ENCODE results near the gene MYOCOS.

Gene MYOCOS

DNA sequence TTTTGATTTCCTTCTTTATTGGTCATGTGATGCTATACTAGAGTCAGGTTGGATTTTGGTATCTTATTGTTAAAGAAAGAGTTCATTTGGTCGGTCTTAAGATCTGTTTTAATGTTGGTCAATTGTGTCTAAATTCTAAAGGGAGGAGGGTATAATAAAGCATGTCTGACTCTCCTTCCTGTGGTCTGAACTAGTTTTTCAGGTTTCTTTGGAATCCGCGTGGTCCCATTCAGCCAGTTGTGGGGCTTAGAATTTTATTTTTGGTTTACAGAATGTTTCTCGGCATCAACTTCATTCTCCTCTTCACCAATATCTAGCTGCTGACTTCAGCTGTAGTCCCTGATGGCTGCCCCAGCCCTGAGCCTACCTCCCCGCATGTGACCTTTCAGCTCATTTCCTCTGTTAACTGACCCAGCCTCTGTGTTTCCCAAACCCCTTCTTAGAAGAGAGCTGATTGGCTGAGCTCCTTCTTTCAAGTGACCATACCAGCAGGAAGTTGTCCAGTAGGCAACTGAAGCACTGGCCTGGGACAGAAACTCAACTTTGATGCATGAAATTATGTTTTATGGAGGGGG, 39.1 kb downstream of the MYOCOS start:
- H3K27me3 Mint-ChIP-seq = peaks cover 12% of the 10 kb centered on the region
- H3K4me1 Mint-ChIP-seq = no peaks in the 10 kb centered on the region
- H3K36me3 Mint-ChIP-seq = no peaks in the 10 kb centered on the region
- H3K27ac Mint-ChIP-seq = no peak overlapping the region
- ATAC-seq (ENCODE audit: low read depth) (no peak), DNase-seq (ENCODE audit: low spot score in 2 of 2) (no peak)
- no peak overlapping the region for H3K4me3 Mint-ChIP-seq
- H3K9me3 Mint-ChIP-seq = no peaks in the 10 kb centered on the region

DNA sequence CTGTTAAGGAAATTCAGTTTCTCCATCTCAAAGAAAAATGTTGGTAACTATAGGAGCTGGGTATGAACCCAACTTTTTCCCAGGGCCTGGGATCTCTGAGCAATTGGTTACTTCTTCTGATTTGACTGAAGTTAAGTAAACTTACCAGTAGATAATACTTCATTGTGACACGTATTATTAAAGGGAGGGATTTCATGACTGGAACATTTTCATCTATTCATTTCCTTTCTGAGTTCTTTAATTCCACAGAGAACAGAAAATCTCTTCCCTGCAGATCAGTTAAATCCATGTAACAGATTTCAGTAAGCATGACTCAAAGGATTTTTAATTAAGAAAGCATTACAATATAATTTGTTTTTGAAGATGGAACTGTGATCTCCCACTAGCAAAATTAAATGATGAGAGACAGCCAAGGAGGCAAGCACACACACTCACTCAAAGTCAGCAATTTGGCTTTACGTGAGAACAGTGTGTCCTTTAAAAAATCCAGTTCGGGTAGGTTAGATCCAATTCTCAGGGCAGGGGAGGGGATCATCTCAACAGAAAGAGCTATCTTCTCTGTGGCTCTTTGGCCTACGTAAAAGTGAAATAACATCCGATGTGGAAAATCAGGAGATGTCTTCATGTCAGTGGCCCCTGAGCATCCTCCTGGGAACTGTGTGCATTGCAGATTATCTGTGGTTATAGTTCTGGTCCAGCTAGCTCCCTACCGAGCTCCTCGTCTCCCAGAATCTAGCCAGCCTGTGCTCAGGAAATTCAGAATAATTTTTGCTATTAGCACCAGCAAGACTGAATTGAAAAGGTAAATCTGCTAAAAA, 41.2 kb downstream of the MYOCOS start:
- Mint-ChIP-seq H3K4me3 (no peak overlapping the region), H3K27ac (no peak overlapping the region), H3K4me1 (no peaks in the 10 kb centered on the region), H3K9me3 (no peaks in the 10 kb centered on the region), H3K27me3 (peaks cover 5% of the 10 kb centered on the region), H3K36me3 (no peaks in the 10 kb centered on the region)
- DNase-seq (ENCODE audit: low spot score in 2 of 2) = no peak
- no peak for ATAC-seq (ENCODE audit: low read depth)

DNA sequence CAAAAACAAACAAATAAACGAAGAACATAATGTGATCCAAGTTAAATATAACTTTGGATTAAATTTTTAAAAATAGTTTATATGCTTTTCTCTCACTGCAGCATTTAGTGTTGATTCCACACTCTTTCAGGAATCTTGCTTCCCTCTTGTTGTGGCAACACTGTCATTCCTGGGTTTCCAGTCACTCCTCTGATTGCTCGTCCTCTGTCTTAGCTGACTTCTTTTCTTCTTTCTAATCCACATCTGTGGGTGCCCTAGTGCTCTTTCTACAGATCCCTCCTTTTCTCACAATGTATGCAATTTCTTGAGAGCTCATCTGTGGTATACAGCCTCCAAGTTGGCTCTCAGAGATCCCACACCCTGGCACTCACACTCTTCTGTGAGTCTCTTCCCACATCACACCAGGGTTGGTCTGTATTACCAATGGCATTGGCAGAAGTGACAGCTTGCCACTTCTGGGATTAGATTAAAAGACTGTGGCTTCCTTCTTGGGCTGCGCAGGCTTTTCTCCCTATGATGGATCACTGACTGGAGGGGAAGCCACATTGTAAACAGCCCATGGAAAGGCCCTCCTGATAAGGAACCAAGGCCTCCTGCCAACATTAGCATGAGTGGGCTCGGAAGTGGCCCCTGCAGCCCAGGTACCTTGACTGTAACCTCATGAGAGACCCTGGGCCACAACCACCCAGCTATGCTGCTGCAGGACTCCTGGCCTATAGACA, 42.0 kb downstream of the MYOCOS start:
- H3K36me3 Mint-ChIP-seq = no peaks in the 10 kb centered on the region
- H3K4me3 Mint-ChIP-seq = no peak overlapping the region
- DNase-seq (ENCODE audit: low spot score in 2 of 2) (no peak), ATAC-seq (ENCODE audit: low read depth) (no peak)
- no peaks in the 10 kb centered on the region for H3K4me1 Mint-ChIP-seq
- no peak overlapping the region for H3K27ac Mint-ChIP-seq
- H3K27me3 Mint-ChIP-seq = peaks cover 5% of the 10 kb centered on the region
- no peaks in the 10 kb centered on the region for H3K9me3 Mint-ChIP-seq

DNA sequence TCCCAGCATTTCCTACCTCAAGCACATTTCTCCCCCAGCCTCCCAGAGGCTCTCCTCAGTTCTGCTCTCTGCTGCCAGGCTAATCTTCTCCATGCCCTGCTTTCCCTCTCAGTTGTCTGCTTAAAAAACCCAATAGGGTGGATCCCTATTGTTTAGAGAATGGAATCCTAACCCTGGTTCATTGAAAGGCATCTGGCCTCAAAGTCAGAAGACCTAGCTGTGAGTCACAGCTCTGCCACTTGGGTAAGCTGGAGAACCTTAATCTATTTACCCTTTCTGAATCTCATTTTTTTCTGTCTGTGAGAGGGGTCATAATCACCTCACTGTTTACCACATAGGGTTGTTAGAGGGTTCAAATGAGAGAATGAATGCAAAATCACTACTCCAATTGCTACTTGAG, 42.9 kb downstream of the MYOCOS start:
- no peaks in the 10 kb centered on the region for H3K9me3 Mint-ChIP-seq
- DNase-seq (ENCODE audit: low spot score in 2 of 2) = no peak
- H3K27ac Mint-ChIP-seq = no peak overlapping the region
- no peak overlapping the region for H3K4me3 Mint-ChIP-seq
- no peaks in the 10 kb centered on the region for H3K36me3 Mint-ChIP-seq
- H3K27me3 Mint-ChIP-seq = peaks cover 5% of the 10 kb centered on the region
- H3K4me1 Mint-ChIP-seq = no peaks in the 10 kb centered on the region
- no peak for ATAC-seq (ENCODE audit: low read depth)

GRCh38 chr1:171666114-171666769, 44.2 kb downstream of the MYOCOS start:
- H3K36me3 Mint-ChIP-seq = no peaks in the 10 kb centered on the region
- no peaks in the 10 kb centered on the region for H3K4me1 Mint-ChIP-seq
- no peak for ATAC-seq (ENCODE audit: low read depth)

GRCh38 chr1:171668372-171668771, 46.3 kb downstream of the MYOCOS start:
- H3K4me1 Mint-ChIP-seq = no peaks in the 10 kb centered on the region
- H3K27ac Mint-ChIP-seq = no peak overlapping the region
- H3K9me3 Mint-ChIP-seq = no peaks in the 10 kb centered on the region
- H3K36me3 Mint-ChIP-seq = no peaks in the 10 kb centered on the region
- H3K27me3 Mint-ChIP-seq = peaks cover 5% of the 10 kb centered on the region
- H3K4me3 Mint-ChIP-seq = no peak overlapping the region
- no peak for ATAC-seq (ENCODE audit: low read depth)
- no peak for DNase-seq (ENCODE audit: low spot score in 2 of 2)

More at GRCh38 chr1:171666114-171666769, 44.2 kb downstream of the MYOCOS start:
- no peak for DNase-seq (ENCODE audit: low spot score in 2 of 2)
- H3K27me3 Mint-ChIP-seq = peaks cover 5% of the 10 kb centered on the region
- no peak overlapping the region for H3K27ac Mint-ChIP-seq
- H3K9me3 Mint-ChIP-seq = no peaks in the 10 kb centered on the region
- H3K4me3 Mint-ChIP-seq = no peak overlapping the region

DNA sequence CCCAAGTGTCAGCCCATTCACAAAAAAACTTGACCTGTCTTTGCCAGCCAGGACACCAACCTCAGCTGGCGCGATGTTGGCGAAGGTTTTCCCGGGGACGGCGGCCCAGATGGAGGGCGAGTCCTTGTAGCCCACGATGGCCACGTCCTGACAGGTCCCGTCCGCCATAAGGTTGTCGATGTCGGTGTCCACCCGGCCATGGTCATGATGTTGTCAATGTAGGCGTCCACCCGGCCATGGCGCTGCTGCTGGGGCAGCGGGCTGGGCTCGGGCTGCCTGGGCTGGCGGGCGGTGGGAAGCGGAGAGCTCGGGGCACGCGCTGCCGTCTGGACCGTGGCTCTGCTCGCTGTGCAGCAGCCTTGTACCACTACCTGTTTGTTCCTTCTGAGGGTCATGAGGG, 48.7 kb downstream of the MYOCOS start:
- ATAC-seq (ENCODE audit: low read depth) (no peak), DNase-seq (ENCODE audit: low spot score in 2 of 2) (no peak)
- H3K36me3 Mint-ChIP-seq = no peaks in the 10 kb centered on the region
- H3K27ac Mint-ChIP-seq = no peak overlapping the region
- H3K4me3 Mint-ChIP-seq = no peak overlapping the region
- H3K27me3 Mint-ChIP-seq = peaks cover 1% of the 10 kb centered on the region
- no peaks in the 10 kb centered on the region for H3K4me1 Mint-ChIP-seq
- H3K9me3 Mint-ChIP-seq = no peaks in the 10 kb centered on the region

DNA sequence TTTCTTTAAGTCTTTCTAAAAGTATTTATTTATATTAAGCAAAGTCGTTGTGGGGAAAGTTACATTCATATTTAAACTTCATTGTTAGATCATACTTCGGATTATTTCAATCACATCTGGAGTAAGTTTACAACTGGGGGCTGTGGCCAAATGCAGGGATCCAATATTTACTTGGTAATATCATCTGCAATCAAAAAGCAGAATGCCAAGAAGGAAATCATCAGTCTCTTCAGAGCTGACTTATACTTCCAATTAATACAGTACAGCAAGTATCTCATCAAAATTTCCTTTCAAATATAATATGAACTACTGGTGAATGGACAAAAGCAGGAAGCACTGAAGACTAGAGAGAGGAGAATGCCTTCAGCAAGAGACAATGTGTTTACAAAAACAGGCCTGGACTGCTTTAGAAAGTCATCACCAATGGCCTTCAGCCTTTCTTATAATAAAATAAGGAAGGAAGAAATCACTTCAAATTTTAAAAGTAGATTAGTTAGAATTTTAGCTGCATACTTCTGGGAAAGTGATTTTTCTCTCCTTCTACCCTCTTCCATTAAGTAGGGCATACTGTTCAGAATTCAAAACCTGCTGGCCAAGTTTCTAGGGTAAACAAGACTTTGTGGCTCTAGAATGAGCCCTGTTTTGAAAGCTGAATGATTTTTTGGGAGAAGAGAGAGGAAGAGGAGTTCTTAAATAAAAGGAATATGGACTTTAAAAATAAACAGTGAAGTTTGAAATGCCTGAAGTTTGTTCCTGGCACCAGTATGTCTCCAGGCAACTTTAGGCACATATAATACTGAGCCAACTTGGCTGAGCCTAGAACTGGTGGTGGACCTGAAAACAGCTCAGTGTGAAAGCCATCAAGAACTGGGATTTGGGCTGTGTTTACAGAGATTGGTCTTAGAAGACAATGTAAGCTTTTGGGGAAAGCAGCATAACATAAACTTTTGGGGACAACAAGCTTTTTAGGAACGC, 52.7 kb downstream of the MYOCOS start:
- Mint-ChIP-seq H3K36me3 (no peaks in the 10 kb centered on the region), H3K27ac (no peak overlapping the region), H3K9me3 (no peaks in the 10 kb centered on the region), H3K27me3 (peaks cover 6% of the 10 kb centered on the region), H3K4me1 (no peaks in the 10 kb centered on the region), H3K4me3 (no peak overlapping the region)
- no peak for ATAC-seq (ENCODE audit: low read depth)
- DNase-seq (ENCODE audit: low spot score in 2 of 2) = no peak
